Stimulated activated CD4-positive, alpha-beta T cell treated with anti-CD3 and anti-CD28 coated beads, TNF-alpha, amount 100 ng/mL, for 1 hour (primary cell): Measurements from ENCODE around the gene ARHGEF16.
A peak's percentile ranks its signal among the peaks of the same experiment; 100 is the strongest.

Source experiments
- DNase-seq, 3 donors: peaks; one replicate each; pipeline ENCODE4 v3.0.0-alpha.2; 2020; ENCODE audit warnings: low read depth in 3 of 3, low spot score in 1 of 3

Gene ARHGEF16

GRCh38 chr1:3516911-3517675 is 62.6 kb downstream of the ARHGEF16 start:
- no peak for DNase-seq

GRCh38 chr1:3518256-3518655 is 63.8 kb downstream of the ARHGEF16 start:
- DNase-seq: peak in 1 of 3 donors; percentile 13

- no peak for DNase-seq
Measured at GRCh38 chr1:3518756-3519155, 64.3 kb downstream of the ARHGEF16 start.

- no peak for DNase-seq
Measured at GRCh38 chr1:3519301-3519885, 64.9 kb downstream of the ARHGEF16 start.

GRCh38 chr1:3520419-3521378 is 66.2 kb downstream of the ARHGEF16 start:
- no peak for DNase-seq

GRCh38 chr1:3521426-3521825 is 67.0 kb downstream of the ARHGEF16 start:
- DNase-seq: no peak

- no peak for DNase-seq
Measured at GRCh38 chr1:3522112-3522511, 67.6 kb downstream of the ARHGEF16 start.

- DNase-seq: no peak
Measured at GRCh38 chr1:3522564-3523265, 68.2 kb downstream of the ARHGEF16 start.

- no peak for DNase-seq
Measured at GRCh38 chr1:3523980-3524379, 69.5 kb downstream of the ARHGEF16 start.

- DNase-seq: no peak
Measured at GRCh38 chr1:3524556-3525203, 70.2 kb downstream of the ARHGEF16 start.

- no peak for DNase-seq
Measured at GRCh38 chr1:3525551-3526482, 71.4 kb downstream of the ARHGEF16 start.

- no peak for DNase-seq
Measured at GRCh38 chr1:3527774-3528173, 73.3 kb downstream of the ARHGEF16 start.

GRCh38 chr1:3529099-3529729 is 74.7 kb downstream of the ARHGEF16 start:
- DNase-seq: no peak

- DNase-seq: no peak
Measured at GRCh38 chr1:3530086-3530925, 75.8 kb downstream of the ARHGEF16 start.
